GM21447 (cell line): ENCODE results near the gene PIGS.
"Not testable (repeated sequence)": the region's sequence is repeated elsewhere in the genome, so short reads cannot be mapped to it uniquely, and the experiment has no call there.

Source experiments
- ATAC-seq: cut with Tn5 transposase; IDR thresholded peaks from one replicate; pipeline ENCODE4 v1.9.1; 2021; ENCODE audit not compliant: unreplicated experiment

Gene PIGS

DNA sequence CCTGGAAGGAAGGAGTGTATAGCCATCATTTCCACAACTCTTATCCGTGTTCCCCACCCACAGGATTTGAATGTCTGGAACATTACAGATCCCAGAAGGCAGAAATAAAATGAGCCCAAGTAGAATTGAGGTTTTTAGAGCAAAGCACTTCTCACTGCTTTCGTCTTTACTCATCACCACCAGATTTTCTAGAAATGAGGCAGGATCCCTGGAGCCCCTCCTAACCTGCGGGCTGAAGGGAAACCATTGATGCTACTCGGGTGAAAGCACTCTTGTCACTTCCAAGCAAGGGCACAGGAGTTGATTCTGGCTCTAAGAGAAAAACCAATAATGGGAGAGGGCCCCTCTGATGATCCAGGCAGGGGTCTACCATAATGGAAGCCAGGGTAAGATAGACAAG, 8.2 kb upstream of the PIGS start:
- ATAC-seq = no peak

DNA sequence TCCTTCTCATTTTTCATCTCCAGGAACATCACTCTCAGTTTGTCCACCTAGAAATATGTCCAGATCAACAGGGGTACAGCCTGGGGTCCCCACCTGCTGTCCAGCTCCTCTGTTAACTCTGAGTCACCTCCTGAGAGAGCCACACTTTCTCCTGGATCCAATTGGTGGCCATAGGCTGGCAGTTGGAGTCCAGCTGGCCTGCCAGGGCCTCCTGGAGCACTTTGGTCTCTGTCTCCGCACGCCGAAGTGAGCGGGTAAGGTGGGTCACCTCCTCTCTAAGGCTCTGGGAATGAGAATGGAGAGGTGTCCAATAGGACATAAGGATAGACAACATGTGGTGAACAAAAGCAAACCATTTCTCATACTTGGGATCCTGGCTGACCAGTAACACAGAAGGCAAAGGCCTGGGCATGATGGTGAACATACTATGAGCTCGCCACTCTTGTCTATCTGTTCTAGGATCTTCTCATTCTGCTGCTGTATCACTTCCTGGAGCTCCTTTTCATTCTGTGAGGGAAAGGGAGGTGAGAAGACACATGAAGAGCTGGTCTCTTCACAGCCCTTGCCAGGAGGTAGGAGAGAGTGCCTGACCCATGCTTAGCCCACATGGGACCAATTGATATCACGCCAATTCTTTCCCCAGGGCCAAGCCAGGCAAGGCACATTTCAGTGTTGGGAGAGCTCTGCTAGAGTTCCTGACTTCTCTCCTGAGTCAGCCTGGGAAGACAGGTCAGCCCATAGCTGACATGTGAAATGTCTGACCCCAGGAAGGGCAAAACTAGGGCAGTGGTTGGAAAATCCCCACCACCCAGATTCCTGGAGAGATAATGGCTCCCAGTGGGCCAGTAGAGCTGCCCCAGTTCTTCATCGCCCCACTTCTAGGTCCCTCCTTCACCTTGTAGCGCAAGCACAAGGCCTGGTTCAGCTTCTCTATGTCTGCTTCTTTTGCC, 7.2 kb upstream of the PIGS start:
- no peak for ATAC-seq

DNA sequence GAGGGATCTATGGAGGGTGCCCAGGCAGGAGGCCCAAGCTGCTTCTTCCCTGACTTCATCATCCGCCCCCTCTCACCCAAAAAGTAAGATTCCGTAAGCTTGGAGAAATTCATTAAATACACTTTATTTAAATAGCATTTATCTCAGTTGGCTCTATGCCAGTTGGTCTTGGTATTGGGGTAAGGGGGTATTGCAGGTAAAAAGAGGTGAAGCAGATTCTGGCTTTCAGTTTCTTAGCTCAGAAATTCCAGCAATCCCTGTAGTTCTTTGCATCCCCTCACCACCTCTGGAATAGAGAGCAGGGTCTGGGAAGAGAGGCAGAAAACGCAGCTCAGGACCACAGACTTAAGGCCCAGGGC, 6.1 kb upstream of the PIGS start:
- no peak for ATAC-seq

DNA sequence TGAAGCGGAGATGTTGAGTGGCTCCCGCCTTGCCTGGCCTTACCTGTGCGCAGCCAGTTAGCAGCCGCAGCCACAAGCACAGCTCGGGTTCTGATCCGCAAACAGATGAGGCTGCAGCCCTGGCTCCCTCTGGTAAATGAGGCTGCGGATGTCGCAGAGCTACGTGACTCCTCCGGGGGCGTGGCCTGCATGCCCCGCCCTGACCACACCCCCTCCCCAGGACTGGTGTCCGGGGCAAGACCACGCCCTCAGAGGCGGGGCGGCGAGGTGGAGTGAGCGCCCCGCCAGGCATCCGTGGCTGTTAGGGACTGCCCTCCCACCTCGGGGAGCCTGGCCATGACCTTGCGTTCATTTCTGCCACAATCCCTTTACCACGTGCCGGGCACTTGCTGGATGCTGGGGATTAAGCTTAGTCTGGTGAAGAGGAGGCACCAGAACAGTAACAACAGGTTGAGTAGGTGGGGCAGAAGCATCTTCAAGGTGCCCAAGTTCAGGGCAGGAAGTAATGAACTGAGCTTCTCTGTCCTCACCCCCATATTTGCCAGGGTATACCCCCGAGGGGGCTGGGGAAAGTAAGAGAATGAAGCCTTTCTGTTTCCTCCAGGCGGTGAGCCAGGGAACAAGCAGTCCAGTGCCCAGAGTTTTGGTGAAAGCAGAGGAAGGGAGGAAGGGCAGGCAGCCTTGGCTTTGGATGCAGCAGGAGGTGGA, 5.6 kb upstream of the PIGS start, which contains the start of gene ALDOC:
ALDOC (minus strand) TSS at position 138 of the 708 bp plus-strand sequence. CDS start 1,363 bp downstream, outside the sequence.
- peak; percentile 73 for ATAC-seq

DNA sequence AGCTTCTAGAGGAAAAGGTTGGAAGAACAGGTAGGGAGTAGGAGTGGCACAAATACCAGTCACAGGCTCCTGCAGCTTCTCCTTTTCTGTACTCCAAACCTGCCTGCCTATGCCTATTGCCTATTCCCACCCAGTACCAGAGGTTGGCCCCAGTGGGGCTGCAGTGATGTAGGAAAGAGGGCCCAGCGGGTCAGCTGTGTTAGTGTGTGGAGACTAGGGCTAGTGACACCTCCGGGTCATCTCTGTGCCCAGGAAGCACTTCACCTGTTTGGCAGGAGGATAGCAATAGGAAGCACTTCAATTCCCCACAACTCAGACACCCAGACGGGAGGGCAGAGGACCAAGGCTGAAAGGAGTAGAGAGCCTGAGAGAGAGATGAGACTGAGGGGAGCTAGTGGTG, 4.7 kb upstream of the PIGS start:
- ATAC-seq = not testable (repeated sequence)

DNA sequence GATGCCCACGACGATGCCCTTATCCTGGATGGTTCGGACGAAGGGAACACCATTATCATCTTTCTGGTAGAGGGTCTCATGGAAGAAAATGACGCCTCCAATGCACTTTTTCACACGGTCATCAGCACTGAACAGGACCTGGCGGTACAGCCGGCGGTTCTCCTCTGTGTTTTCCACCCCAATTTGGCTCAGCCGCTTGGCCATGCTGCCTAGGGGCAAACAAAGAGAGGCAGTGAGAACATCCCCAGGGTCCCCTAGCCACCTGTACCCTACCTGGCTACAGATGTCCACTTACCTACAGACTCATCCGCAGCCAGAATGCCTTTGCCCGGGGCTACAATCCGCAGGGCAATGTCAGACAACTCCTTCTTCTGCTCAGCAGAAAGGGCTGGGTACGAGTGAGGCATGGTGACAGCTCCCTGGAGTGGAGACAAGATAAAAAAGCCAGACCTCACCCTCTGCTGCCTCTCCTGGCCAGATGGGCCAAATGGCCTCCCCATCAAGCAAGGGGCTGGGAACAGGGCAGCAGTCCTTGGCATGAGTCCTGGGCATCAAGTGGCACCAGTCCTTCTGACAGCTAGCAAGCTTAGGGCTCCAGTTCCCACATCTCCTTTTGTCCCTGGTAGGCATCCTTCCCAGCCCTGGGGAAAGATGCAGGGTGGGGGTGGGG, 3.9 kb upstream of the PIGS start:
- ATAC-seq = no peak

DNA sequence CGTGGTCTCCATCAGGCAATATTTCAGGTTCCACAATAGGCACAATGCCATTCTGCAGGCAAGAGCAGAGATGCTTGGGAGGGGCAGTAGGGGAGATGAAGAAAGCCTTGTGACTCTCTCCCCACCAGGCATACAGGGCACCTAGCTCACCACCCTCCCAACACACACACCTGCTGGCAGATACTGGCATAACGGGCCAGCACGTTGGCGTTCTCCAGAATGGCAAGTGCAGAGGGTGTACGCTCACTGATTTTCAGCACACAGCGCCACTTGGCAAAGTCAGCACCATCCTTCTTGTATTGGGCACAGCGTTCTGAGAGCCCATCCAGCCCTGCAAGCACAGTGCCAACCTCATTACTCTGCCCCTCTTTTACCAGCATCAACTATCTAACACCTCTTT, 3.2 kb upstream of the PIGS start:
- no peak for ATAC-seq

DNA sequence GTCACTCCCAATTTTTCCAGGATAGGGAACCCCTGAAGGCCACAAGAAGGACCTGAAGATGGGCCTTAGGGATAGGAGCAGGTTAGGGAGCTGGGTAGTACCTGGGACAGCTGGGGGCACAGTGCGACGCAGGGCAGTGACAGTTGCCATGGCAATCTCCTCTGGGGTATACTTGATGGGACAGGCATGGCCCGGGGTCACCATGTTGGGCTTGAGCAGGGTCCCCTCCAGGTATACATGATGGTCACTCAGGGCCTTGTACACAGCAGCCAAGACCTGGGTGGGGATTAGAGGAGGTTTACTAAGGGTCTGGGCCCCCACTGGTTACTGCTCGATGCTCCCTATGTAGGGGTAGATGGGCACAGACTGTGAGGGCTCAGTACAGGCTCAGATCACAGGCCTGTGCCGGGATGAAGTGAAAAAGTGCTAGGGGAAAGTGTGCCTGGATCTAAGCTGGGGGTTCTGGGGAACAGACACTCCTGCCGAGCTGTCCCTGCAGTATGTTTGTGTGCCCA, 2.7 kb upstream of the PIGS start:
- ATAC-seq = no peak

DNA sequence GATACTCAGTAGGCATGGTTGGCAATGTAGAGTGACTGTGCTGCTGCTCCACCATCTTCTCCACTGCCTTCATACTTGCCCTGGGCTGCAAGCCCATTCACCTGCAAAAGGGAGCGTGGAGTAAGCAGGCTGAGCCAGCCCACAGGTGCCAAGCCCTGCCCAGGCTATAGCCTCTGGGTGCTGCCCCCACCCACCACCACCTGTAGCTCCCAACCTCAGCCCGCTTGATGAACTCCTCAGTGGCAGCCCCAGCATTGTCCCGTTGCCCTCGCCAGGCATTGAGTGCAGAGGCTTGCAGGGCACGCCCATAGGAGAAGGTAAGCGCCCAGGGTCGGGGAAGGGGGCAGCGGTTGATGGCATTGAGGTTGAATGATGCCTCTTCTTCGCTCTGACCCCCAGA, 2.2 kb upstream of the PIGS start:
- ATAC-seq = no peak

DNA sequence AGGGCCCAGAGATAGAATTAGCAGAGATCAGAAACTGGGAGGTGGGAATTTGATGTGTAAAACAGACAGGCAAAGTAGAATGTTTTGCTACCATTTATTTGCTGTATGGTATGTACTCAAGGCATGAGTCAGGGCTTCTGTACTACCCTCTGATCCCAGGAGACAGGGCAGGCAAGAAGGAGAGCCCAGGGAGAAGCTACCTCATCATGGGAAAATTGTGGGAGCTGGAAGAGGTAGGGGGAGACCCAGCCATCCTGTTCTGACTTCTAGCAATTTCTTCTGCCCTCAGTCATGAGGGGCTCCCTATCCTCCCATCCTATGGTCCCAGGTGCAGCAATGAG, 1.7 kb upstream of the PIGS start:
- no peak for ATAC-seq

DNA sequence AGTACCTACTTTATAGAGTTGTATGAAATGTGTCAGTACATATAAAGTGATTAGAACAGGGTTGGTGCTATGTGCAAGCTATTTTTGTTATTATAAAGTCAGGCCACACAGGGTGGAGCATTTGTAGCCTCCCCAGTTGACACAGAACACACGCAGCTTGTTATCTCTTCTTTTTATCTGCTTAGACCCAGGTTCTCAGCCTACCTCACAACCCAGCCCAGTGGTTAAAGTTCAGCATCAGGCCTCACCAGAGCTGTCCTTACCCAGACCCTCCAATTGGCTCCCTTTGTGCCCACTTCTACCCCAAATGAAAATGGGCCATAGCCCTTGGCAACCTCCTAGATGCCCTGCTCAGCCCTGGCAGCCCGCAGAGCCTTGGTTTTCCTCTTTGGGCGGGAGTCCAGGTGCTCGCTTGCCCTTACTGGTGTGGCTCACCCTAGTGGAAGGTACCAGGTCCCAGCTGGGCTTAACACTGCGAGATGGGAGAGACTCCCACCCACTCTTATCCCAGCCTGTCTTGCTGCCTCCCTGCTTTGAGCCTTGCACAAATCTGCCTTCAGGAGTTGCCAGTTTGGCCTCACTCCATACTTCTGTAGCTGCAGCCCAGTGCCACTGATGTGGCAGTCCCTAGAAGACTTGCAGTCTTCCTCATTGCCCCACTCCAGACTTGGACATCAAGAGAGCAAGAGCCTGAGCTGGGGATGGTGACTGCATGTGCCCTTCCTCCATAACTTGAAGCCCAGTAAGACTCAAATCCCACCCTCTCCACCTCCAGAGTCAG, 1.1 kb upstream of the PIGS start:
- no peak for ATAC-seq

DNA sequence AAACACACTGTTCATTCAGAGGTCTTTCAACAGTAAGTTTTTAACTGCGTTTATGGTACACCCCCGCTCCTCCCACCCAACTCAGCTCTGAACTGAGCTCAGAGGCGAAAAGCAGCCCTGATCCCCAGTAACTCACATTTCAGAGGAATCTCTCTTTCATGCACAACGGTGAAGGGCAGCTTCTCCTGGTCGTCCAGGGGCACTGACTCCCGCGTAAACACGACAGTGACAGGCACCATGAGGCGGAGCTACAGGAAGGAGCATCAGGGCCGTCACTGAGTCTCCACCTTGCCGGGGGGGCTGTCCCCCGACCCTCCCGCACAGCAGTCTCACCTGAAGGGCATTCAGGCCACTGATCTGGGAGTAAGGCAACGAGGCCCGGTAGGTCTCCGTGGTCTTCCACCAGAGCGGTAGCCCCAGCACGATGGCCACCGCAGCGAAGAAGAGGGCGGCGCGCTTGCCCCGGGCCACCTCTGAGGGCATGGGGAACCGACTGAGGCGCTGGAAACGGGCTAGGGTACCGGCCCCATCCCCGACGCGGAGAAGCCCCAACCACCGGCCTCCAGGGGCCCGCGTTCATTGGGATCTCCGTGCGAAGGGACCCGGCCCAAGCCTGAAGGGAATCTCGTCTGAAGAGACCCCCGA, 486 bp downstream of the PIGS start:
- ATAC-seq = peak; percentile 26

DNA sequence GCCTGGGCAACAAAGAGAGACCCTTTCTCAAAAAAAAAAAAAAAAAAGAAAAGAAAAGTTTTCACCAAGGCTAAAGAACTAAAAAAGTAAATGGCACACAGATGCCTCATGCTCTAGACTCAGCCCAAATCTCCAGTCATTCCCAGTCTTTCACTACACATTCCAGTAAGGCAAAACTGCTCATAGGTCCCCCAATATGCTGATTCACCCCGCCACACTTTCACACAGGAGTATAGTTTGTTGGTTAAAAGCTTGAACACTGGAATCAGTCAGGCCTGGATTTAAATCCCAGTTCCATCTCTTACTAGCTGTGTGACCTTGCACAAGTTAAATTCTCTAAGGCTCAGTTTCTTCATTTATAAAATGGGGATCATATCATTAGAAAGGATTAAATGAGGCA, 1.9 kb downstream of the PIGS start:
- no peak for ATAC-seq

DNA sequence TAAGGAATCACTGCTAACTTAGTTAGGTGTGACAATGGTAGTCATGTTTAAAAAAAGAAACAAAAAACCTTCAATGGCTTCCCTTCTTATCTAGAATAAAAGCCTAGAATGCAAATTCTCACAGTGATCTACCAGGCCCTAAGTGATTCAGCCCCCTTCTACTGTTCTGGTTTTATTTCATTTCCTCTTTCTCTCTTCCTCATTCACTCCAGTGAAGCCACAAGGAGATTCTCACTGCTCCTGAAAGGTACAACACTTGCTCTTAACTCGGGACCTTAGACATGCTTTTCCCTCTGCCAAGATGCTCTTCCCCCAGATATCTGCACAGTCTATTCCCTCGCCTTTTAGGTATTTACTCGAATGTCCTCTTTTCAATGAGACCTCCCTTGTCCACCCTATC, 3.7 kb downstream of the PIGS start:
- peak; percentile 37 for ATAC-seq

DNA sequence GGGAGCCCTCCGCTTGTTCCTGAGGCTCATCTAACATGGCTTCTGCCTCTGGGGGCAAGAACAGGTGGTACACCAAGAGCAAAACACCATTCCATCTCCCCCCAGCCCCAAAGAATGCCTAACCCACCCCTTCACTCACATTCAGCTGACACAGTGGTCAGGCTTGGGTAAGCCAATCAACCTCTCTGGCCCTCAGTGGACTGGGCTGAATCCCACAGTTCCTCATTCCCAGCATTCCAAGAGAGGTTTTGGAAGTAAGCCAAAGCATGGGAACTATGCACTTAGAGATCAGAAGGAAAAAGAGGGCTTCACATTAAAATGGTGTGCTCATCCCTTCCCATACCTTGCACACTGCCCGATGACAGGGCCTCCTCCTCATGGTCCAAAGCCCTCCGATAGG, 7.8 kb downstream of the PIGS start:
- no peak for ATAC-seq

DNA sequence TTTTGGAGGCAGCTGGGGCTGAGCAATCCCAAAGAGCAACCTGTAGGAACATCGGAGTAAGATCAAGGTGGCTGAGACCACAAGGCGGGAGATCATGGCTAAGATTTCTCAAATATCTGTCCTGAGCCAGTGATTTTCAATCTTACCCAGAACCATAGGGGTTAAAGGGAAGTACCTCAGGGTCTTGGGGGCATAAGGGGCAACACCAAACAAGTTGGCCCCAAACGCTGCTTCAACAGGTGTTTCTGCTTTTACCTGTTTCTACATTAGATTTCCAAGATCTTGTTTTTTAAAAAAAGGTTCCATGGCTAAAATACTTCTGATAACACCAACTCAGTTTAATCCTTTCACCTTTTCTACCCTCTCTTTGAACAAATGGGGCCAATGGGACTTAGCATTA, 16.3 kb downstream of the PIGS start:
- no peak for ATAC-seq

DNA sequence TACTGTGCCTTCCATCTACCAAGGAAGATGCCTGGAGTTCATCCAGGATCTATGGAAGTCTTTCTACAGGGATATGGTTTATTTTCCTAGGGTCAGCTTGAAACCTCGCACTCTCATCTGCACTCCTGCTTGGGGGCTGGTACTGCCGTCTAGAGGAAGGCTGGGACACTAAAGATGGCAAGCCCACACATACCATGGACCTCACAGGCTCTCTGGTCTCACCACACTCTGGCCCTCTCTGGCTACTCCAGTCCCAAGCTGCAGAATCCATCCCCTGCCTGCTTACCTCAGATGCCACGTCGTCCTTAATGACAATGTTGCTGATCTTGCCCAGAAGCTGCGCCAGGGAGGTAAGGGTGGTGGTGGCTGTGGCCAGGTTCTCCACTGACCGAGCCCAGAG, 16.8 kb downstream of the PIGS start:
- no peak for ATAC-seq

DNA sequence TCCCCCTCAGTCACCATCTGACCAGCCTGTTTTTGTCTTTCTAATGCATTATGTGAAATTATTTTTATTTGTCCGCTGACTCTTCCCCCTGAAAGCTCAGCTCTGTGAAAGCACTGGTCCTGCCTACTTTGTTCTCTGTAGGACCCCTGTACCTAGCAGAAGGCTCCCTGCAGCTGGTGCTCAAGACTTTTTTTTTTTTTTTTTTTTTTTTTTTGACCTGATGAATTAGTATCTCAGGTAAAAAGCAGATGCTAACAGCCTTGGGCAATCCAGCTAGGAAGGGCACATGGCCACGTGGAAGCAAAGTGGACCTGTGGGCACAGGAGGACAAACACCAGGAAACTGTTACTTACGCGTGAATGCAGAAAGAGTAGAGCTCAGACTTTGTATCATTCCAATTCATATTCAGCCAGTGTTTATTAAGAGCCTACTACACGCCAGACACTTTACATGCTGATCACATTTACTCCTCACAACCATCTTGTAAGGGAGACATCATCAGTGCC, 18.3 kb downstream of the PIGS start:
- no peak for ATAC-seq

DNA sequence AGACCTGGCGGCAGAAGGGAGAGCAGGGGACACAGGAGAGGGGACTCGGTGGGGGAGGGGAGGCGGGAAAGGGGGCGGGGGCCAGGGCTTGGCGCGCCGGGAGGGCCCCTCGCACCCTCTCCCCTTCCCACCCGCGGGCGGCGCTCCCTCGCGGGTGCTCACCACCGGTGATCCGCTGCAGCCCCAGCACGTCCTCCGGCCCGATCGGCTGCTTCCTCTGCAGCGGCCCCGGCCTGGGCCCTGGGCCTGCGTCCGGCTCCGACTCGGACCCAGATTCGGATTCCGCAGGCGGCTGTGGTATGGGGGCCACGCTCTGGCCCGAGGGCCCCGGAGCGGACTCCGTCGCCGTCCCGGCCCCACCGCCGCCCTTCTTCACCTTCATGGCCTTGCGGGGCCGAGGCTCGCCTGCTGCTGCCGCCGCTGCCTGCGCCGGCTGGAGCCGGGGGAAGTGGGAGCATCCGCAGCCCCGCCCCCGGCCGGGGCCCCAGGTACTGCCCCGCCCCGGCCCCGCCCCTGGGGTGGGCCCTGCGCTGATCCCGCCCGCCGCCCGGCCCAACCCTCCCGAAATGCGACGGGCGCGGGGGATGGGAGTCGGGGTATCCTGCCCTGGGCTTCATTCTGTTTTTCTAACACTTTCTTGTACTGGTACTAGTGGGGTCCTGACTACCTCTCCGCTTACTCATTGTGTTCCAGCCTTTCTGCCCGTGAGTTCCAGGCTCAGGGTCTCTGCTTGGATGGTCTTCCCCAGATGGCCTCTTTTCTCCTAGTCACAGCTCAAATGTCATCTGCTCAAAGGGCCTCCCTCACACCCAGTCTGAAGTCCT, 18.9 kb downstream of the PIGS start, which contains the start of gene UNC119:
UNC119 (minus strand) TSS at position 449 of the 824 bp plus-strand sequence; CDS start at position 382, 67 bp downstream.
- ATAC-seq = peak; percentile 40
